ENCODE measurements around the gene CAPN2. TPM values are rescaled to one million over a fixed set of nuclear protein-coding genes. Genes with fewer than 3 reads are reported as not detected.

CAPN2 gene
- total and polyA plus RNA-seq, 2 experiments from 2014 or later: 8.4 to 17.8 TPM

- H3F3A ChIP-seq (replicated peaks; ENCODE audit: low read depth): no peaks in the 10 kb centered on the region
- no peak overlapping the region for H3K27ac ChIP-seq (ENCODE audit: low read depth)
- no peaks in the 10 kb centered on the region for H3K9me2 ChIP-seq (ENCODE audit: insufficient read depth)
- Mint-ChIP-seq H3K27ac (no peak overlapping the region), H3K9me3 (no peaks in the 10 kb centered on the region), H3K4me1 (peaks cover 12% of the 10 kb centered on the region), H3K4me3 (no peak overlapping the region), H3K27me3 (ENCODE audit: insufficient read depth, low read depth, poor library complexity) (peaks cover 12% of the 10 kb centered on the region), H3K36me3 (ENCODE audit: low read depth) (peaks cover 7% of the 10 kb centered on the region; the same call in 2 of the 3 replicates)
- peaks cover 15% of the 10 kb centered on the region for H3K27me3 ChIP-seq (ENCODE audit: insufficient read depth)
- H3K36me3 ChIP-seq (ENCODE audit: insufficient read depth): no peaks in the 10 kb centered on the region
- H3K4me3 ChIP-seq: no peak overlapping the region
- no peak for TF ChIP-seq ZNF462 (CRISPR knock-in tag; IDR thresholded peaks at IDR 0.05)
- TF ChIP-seq POLR2AphosphoS5 (IDR thresholded peaks at IDR 0.05; ENCODE audit: low read depth): no peak
- TF ChIP-seq JUNB (IDR thresholded peaks at IDR 0.05; ENCODE audit: unreplicated experiment): no peak
- no peak for TF ChIP-seq REST (IDR thresholded peaks at IDR 0.05; ENCODE audit: unreplicated experiment)
- TF ChIP-seq ETS1 (IDR thresholded peaks at IDR 0.05): no peak
- TF ChIP-seq CREB1 (CRISPR knock-in tag; IDR thresholded peaks at IDR 0.05; ENCODE audit: low read depth): no peak
- TF ChIP-seq NANOG (IDR thresholded peaks at IDR 0.05; ENCODE audit: borderline replicate concordance): no peak
- TF ChIP-seq EZH2 (IDR thresholded peaks at IDR 0.05; ENCODE audit: low read depth, unreplicated experiment): no peak
- TF ChIP-seq EZH2phosphoT487 (IDR thresholded peaks at IDR 0.05; ENCODE audit: unreplicated experiment): no peak
- no peak for TF ChIP-seq STAT1 (IDR thresholded peaks at IDR 0.05; ENCODE audit: unreplicated experiment)
- TF ChIP-seq ZNF331 (CRISPR knock-in tag; IDR thresholded peaks at IDR 0.05; ENCODE audit: low read depth): no peak
- no peak for TF ChIP-seq ZNF114 (CRISPR knock-in tag; IDR thresholded peaks at IDR 0.05)
- no peak for TF ChIP-seq CTCF (conservative IDR thresholded peaks at IDR 0.05; ENCODE audit: low read depth in 2 of 2)
- H3K4me2 ChIP-seq: no peak overlapping the region
- no peak overlapping the region for H2AFZ ChIP-seq
- ATAC-seq (no peak), DNase-seq (ENCODE audit: low spot score) (no peak)
- H3K4me1 ChIP-seq (ENCODE audit: insufficient read depth): peaks cover 4% of the 10 kb centered on the region; the same call in 1 of the 2 replicates
- no peaks in the 10 kb centered on the region for H4K20me1 ChIP-seq (replicated peaks; ENCODE audit: insufficient read depth)
- H3K79me2 ChIP-seq (replicated peaks; ENCODE audit: insufficient read depth): no peaks in the 10 kb centered on the region
These were observed 30.6 kb downstream of the CAPN2 start for GRCh38 chr1:223742856-223743517.
